Activated CD8-positive, alpha-beta memory T cell treated with anti-CD3 and anti-CD28 coated beads, Interleukin-2, amount 50 U/mL, for 1 hour (primary cell): Measurements from ENCODE around the gene MAFB.
"Not testable (repeated sequence)": the region's sequence is repeated elsewhere in the genome, so short reads cannot be mapped to it uniquely, and the experiment has no call there.

ENCODE experiments used
- DNase-seq: peaks from one replicate; pipeline ENCODE4 v3.0.0-alpha.2; 2020; ENCODE audit errors: extremely low read depth

MAFB gene

DNA sequence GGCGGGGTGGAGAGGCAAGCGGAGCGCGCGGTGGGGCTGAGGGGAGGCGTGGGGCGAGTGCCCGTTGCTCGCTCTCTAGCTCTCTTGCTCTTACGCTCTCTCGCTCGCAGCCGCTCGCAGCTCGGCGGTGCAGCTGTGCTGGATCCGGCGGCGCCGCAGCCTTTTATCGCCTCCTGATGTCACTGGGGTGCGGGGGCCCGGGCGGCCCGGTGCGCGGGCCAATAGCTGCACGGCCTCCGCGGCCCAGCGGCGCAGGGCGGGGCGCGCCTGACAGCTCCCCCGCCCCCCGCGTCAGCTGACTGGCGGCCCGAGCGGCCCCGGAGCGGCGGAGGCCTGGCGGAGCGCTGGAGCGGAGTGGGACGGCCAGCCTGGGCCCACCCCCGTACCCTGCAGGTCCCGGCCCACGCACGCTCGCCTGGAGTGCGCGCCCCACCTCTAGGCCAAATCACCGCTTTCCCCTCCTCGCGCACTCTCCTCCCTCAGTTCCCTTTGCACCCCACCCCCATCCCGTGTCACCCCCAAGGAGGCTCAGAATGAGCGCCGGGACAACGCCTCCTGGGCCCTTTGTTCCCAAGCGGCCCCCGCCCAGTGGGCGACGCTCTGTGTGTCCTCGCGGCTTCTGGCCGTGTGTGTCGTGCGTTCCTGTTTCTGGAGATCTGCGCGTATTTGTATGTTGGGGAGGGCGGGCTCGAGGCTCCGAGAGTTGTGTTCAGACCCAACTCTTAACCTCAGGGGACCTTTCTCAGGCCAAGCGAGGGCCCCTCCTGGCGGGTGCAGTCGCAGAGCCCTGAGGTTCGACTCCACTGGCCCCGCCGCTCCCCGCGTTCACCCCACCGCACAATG lies at the start of gene MAFB:
Gene MAFB, minus strand, starts transcription at position 137 of the 843 bp plus-strand sequence. CDS start 386 bp downstream, outside the sequence.
- no peak for DNase-seq

GRCh38 chr20:40736468-40736867 lies 47.4 kb upstream of the MAFB start:
- not testable (repeated sequence) for DNase-seq

DNA sequence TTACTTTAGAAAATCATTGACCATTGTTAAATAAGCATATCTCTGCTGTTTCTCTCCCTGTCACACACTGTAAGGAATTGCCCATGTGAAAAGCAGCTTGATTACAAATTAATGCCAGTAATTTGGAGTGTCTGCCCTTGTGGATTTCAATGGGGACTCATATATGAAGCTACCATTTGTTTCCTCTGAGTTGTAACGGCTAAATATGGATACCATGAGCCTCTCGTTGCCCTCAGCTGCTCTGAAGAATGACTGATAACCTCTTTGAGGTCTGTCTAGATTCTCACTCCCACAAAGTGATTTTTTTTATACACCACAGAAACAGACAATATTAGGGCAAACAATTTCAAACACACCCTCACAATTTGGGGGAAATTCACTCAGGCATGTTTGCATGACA lies 40.0 kb upstream of the MAFB start:
- DNase-seq = no peak

DNA sequence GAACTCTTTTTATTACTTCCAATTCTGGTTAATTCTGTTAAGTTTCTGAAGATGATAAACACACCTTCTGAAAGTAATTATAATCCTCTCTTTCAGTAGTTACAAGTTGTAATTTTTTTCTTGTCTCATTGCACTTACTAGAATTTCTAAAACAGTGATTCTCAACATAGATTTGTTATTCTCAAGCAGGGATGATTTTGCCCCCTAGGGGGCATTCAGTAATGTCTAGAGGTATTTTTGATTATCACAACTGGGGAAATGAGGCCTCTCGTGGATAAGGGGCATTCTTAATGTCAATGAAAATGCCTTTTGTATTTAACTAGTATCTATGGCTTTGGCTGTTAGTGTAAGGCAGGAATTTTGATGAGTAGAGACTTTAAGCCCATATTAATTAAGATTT lies 39.4 kb upstream of the MAFB start:
- no peak for DNase-seq

DNA sequence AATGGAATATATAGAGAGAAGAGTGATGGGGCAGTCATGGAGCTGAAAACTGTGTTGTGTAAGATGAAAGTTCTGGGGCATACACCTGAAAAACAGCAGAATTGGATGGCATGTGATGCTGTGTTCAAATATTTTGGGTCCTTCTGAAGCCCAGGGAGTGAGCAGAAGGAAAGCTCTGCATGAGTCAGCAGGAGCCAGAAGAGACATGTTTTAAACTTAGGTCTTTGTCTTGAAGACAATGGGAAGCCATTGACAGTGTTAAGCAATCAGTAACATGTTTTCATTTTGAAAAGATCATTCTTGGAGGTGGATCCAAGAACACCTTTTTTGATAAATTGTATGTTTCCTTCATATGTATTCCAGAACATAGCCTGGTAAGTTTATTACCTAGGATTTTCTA lies 38.9 kb upstream of the MAFB start:
- DNase-seq = no peak

GRCh38 chr20:40726776-40727175 lies 37.7 kb upstream of the MAFB start:
- DNase-seq = no peak

GRCh38 chr20:40724566-40724965 lies 35.5 kb upstream of the MAFB start:
- DNase-seq = no peak

DNA sequence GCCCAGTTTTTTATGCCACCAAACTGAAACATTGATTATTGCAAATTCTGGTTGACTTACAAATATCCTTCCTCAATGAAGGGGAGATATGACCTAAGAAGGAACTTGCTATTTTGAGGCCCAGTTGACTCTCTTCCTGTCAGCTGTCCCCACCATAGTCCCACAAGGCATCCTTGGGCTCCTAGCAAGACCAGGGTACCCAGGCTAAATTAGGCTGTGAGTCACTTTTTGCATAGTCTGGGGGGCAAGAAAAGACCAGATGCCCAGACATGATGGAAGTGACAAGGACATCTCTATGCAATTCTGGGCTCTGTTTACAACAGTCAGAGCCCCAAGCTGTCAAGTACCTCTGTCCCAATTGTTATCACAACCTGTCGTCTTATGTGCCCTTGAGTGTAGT lies 31.8 kb upstream of the MAFB start:
- DNase-seq = no peak

- no peak for DNase-seq
These were observed 31.1 kb upstream of the MAFB start for GRCh38 chr20:40720099-40720498.

DNA sequence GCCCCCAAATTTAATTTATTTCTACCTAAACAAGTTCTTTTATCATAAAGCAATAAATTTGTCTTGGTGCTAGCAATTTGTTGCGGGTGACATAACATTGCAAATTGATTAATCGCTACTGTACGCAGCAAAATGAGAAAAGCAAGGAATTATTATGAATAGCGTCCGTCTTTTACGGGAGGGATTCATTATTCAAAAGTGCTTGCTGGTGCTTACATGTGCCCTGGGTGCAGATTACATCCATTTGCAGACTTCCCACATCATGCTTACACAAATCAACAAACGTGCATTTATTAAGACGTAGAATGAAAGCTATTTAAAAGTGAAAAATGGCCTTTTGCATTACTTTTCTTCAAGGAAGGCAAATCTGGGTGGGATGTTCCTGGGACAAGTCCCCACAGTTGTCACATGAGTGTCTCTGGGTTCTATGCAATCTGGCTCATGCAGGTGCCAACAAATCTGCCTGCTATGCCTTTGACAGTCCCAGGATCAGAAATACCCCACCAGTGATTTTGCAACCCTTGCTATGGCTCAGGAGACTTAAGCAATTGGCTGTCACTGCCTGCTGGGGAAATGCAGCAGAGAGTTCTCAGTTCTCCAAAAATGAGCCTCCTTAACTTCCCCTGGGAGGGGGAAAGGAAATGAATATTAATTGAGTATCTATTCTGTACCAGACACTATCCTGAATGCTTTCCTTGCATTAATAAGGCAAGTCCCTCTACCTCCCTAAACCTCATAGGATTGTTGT lies 30.1 kb upstream of the MAFB start:
- no peak for DNase-seq

- no peak for DNase-seq
These were observed 29.4 kb upstream of the MAFB start for GRCh38 chr20:40718214-40718977.

DNA sequence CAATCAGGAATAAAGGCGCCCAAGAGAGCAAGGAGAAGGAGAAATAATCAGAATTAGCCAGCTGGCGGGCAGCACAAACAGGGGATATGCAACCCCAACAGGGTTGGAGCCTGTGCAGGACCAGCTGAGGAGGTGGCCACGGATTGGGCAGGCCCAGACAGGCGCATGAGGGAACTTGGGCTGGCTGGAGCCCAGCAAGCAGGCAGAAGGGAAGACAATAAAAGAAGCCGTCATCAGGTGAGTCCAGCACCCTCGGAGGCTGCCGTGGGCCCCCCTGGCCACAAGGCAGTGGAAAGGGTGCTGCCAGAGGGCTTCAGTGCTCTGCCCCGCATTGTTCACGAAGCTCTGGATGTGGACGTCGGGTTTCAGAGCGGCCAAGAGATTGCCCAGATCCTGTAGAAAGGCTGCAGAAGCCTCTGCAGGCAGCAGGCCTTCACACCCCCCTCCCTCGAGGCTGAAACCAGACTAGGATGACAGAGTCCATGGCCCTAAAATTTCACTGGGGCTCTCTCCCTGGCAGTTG lies 28.4 kb upstream of the MAFB start:
- DNase-seq = no peak

GRCh38 chr20:40715491-40715890 lies 26.5 kb upstream of the MAFB start:
- DNase-seq = no peak

- DNase-seq = no peak
These were observed 25.9 kb upstream of the MAFB start for GRCh38 chr20:40714916-40715315.

- DNase-seq = no peak
These were observed 25.1 kb upstream of the MAFB start for GRCh38 chr20:40714109-40714508.

DNA sequence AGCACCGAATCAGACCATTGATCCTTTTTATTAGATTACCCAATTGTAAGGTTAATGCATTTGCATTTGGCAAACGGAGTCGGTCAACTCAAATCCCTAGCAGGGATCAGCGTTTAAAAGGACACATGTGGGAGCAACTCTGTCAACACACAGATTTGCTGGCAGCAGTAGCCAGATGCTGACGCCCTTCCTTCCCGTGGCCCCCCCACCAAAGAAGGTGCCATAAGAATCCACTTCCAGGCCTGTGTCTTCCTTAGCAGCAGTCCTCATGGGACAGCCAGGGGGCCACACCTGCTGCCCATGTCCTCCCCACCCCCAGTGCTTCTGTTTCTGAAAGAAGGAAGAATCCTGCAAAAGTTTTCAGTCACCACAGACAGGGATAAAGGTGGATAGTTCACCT lies 24.5 kb upstream of the MAFB start:
- DNase-seq = no peak

DNA sequence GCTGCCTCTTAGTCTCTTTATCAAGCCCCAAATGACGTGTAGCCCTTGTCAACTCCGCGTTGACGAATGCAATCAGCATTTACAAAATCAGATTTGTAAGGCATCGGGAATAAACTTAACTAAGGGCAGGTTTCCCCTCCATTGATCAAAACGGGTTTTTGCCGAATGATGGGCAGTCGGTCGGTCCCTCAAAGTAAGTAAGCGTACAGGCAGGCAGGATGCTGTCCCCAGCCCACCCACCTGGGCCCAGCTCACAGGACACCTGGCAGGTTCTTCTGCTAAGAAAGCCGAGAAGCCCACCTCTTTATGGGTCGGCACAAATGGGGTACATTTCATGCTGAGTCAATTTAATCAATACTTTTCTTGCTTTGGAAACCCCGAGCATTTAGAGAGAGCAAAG lies 22.0 kb upstream of the MAFB start:
- no peak for DNase-seq

GRCh38 chr20:40710603-40711002 lies 21.6 kb upstream of the MAFB start:
- DNase-seq = no peak

GRCh38 chr20:40706977-40707582 lies 18.0 kb upstream of the MAFB start:
- no peak for DNase-seq

DNA sequence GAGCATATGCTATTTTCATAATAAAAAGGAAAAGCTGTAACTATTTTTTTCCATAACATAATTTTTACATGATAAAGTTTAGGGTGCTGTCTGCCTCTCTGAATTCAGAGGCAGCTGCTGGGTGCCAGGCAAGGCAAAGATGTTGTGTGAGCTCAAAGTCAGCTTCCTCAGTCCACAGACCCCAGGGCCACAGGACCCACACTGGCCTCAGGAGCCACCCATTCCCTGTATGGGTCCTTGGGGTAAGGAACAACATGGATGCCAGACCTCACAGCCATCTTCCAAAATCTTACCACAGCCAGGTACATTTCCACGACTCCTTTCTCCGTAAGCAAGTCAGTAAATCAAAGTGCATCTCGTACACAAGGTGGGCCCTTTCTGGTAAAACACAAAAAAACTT lies 16.4 kb upstream of the MAFB start:
- no peak for DNase-seq

GRCh38 chr20:40704828-40705227 lies 15.8 kb upstream of the MAFB start:
- no peak for DNase-seq
